NCI-H524 (cell line): ENCODE data around the gene SRPRB.

Source experiments
- DNase-seq, 2 experiments: peaks; one replicate each; lab custom pipeline; 2025; lab: John Stamatoyannopoulos, UW

The SRPRB gene

DNA sequence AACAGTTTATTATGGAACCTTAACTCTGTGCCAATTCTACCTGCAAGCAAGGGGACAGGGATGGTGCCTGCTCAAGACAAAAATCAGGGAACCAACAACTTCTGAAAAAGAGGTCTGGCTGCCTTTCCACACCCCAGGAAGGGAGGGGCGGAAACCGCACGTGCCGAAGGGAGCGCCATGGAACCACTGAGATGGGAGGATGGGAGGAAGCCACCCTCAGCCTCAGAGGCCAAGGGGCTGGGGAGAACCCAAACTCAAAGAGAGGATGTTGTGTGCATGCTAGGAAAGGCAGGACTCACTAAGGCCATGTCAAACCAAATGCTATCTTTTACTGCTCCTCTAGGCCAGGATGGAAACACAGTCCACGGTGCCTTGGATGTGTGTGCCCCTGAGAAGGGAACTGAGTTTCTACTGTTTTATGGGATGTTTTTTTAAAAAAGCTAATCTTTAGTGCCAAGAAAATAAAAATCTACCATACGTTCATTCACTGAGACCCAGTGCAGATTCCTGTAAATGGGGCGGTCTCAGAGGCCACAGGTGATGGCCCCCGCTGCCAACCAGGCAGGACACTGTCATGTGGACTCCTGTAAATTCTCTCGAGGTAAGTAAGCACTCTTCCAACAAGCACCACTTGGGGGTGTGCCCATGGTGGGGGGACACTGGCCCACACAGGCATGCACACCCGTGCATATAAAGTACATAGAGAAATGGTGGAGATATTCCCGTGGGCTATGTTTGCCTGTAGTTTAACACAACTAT, 20.5 kb downstream of the SRPRB start:
- no peak for DNase-seq

GRCh38 chr3:133827136-133827535, 21.5 kb downstream of the SRPRB start:
- no peak for DNase-seq

- peak in 1 of 2 experiments; percentile 10 for DNase-seq
These were observed 22.1 kb downstream of the SRPRB start for GRCh38 chr3:133827684-133828083.

DNA sequence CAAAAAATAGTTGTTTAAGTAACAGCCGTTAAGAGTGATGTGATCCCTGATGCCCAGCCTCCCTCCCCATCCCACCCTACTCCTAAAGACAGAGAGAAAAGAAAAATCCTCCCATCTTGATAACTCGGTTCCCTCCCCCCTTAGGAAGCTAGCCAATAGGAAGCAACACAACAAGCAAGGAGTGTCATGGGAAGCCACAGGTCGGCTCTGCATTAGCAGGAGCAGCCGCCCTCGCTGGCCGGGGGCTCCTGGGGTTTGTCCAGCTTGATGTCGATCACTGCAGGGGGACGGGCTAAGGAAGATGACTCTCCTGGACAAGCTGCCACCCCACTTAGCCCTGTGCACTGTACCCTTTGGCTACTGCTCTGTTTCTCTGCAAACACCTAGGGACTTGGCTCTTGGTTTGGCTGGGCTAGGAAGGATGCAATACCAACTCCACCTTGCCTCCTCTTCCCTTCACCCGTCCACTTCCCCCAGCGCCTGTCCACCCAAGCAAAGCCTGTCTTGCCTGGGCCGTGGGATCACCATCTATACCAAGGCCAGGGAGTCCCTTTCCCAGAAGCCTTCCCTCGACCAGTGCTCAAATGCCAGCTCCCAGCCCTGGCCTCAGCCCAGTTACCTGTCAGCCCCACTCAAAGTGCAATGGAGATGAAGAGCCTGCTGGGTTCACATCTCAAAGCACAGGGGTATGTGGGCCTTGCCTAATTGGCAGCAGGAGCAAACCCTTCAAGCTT, 23.1 kb downstream of the SRPRB start:
- no peak for DNase-seq

- DNase-seq: no peak
These were observed 23.7 kb downstream of the SRPRB start for GRCh38 chr3:133829310-133829707.

GRCh38 chr3:133830071-133830470, 24.5 kb downstream of the SRPRB start:
- no peak for DNase-seq

DNA sequence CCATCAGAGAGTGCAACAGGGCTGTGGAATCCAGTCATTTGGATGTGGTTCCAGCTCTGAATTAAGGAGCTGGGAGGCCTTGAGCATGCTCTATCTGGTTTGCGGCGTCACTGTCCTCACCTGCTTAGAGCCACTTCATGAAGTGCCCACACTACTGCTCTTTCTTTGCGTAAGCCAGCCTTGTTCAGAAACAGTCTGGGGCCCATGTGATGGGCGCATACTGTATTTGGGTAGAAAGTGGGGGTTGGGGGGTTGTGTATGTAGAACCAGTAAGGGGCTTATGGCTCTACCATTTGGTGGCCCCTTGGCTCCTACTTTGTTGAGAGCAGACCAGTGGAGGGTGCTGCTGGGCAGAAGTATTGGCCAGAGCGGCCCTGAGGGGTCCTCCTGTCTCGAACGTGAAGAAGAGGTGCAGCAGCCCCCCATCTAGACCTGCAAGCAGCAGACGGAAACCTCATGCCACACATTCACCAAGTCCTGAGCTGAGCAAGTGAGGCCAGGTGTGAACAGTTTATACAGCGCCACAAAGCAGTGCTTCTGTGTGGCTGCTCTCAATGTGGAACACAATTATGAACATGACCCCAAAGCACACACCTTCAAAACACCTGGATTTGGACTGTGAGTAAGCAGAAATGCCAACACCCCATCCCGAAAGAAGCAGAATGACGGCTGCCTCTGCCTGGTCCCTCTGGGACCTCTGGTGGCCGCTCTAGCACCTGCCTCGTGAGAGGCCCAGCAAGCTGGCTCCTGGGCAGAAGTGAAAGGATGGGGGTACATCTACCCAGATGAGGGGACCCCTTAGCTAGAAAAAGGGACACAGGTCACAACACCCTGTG, 26.6 kb downstream of the SRPRB start:
- no peak for DNase-seq

DNA sequence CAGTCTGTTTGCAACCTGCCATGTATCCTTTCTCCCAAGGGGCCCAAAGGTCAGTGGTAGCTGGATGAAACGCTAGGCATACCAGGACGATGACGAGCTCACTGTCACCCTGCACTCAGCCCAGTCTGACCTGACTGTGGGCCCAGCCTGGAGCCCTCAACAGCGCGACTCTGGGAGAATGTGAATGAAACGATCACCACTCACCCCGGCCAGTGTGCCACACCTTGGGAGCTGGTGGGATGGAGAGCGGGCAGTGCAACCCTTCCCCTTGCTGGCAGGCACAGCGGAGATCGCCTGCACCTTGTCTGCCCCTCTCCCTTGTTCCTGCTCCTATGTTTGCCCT, 27.2 kb downstream of the SRPRB start:
- DNase-seq: no peak

- DNase-seq: no peak
These were observed 27.7 kb downstream of the SRPRB start for GRCh38 chr3:133833267-133833666.

GRCh38 chr3:133833880-133834620, 28.4 kb downstream of the SRPRB start:
- no peak for DNase-seq

- DNase-seq: no peak
These were observed 29.2 kb downstream of the SRPRB start for GRCh38 chr3:133834621-133835417.

DNA sequence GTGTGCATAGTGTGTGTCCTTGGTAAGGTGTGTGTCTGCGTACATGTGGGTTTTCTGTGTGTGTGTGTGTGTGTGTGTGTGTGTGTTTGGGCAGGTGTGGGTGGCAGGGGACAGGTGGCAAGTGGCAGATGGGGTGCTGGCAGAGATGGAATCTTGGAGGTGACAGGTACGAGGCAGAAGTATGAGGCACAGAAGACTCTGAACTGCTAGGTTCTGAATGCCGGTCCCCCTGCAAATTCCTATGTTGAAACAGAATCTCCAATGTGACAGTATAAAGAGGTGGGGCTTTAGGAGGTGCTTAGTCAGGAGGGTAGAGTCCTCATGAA, 29.8 kb downstream of the SRPRB start:
- DNase-seq: no peak

DNA sequence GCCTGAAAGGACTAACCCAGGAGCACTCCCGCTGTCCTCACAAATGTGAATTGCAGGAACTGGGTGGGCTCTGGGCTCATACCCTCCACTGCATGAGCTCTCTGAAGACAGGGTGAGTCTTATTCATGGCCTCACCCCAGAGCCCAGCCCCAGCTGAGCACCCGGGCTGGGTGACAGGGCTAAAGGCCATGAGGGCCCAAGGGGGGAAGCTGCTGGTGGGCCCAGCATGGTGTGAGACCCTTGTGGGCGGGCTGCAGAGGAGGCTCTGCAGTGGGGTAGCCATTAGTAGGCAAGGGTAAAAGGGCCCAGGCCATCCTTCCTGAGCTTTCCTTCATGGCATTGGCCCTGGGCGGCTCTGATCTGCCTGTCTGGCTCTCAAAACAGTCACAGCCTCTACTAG, 30.3 kb downstream of the SRPRB start:
- DNase-seq: no peak

DNA sequence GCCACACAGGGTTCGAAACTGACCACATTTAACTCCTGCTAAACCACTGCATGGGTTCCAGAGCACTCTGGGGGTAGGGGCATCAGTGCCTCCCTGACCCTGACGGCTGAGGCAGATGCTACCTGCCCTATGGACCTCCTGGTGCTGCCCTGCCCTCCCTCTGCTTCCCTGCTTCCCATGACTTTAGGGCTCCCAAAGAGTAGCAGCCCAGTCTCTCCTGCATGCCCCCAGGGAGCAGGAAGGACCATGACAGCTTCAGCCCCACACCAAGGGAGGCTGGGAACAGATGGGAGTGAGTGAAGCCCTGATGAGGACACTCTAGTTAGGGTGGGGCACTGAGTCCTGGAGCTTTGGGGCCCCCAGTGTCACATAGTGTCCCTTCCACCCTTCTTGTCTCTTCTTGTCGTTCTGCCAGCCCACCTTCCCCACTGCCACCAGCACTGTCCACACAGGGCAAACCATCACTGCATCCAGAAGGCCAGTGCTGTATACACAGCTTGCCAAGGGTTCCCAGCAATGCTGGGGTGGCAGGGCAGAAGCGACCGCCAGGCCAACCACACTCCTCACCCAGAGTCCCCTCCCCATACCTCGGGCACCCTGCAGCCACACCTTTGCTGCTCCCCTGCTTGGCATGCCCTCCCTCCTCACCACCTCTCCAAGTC, 31.0 kb downstream of the SRPRB start:
- no peak for DNase-seq

DNA sequence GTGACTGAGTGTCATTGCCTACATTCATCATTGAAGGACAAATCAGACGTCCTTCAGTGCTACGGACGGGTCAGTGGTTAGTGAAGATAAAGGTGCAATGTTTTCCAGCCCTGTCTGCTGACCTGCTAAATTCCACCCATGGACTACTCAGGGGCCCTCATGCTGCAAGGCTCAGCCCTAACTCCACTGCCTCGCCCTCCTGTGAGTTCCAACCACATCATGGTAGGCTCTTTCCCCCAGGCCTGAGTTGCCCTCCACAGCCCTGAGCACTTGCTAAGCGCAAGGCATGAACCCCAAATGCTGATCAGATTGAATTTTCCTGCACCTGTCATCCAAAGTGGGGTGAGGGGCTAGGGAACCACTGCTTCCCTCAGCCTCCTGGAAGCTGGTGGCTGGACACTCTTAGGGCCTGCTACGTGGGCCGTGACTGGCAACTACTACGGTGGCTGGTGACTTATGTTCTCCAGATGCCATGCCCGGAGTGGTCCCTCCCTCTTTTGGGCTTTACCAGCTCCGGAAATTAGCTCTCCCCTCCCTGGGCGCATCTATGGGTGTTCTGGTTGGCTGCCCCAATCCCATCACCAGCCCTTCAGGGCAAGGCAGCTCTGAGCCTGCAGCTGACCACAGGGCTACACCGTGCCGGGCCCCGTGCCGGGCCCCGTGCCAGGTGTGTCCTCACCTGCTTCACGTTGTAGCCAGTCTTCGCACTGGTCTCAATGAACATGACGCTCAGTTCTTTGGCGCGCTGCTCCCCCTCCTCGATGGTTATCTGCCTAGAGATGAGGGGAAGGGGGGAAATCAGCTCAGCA, 32.1 kb downstream of the SRPRB start:
- no peak for DNase-seq

GRCh38 chr3:133838296-133838789, 32.7 kb downstream of the SRPRB start:
- DNase-seq: no peak

DNA sequence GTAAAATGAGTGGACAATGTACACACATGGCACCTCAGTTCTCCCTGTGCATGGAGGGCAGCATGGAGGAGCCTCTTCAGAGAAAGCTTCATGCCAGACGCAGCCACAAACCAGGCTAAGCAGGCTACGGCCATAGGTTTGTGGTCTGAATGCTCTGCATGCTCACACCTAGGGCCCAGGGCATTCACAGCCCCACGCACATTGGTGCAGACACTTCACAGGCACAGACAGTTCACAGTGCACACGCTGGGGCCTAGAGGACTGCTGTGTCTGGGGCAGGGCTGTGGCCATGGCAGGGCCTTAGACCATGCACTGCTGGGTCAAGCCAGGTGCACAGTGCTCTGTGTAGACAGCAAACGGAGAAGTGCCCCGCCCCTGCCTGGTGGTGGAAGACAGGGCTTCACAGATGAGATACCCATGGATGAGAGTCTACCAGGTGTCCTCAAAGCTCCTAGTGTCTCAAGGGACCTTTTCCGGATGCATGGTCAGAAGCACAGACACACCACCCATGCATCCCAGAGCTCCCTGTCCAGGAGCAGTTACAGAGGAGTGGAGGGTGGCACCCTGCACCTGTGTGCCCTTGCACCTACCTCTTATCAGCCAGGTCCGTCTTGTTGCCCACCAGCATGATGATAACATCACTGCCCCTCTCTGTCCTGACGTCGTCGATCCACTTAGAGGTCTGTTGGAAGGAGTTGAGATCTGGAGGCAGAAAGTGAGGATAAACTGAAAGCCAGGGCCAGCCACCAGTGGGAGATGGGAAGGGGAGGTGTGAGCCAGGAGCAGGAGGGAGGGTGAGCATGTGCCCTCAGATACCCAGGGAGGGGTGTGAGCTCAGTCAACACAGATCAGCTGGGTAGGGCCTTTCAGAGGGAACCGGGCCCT, 33.5 kb downstream of the SRPRB start:
- DNase-seq: no peak

DNA sequence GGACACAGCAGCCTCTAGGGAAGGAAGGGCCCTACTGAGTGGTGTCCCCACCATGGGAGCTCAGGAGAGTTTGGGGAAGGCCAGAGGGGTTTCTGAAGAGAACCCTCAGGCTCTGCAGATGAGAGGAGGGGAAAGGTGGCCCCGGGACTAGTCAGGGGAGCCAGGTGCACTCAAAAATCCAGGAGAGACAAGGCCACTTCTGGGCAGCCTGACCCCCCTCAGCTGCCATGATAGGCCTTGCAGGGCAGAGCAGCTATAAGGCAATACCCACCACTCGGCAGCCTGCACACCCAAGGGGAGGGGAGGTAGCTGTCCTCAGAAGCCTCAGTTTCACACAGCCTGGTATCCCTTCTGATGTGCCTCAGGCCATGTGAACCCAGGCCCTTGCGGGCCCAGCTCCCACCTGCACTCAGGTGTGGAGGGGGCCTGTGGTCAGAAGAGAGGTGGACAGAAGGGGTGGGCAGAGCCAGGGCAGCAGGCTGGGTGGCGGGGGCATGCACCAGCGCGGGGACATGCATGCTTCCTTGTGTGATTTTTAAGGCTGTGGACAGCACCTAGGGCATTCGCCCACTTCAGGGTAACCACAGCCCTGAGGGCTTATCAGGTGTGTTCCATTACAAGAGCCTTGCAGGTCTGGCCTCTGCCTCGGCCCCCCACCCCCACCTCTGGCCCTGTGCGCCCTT, 34.6 kb downstream of the SRPRB start:
- no peak for DNase-seq
